Measurements from ENCODE around the gene SMYD2. TPM values are rescaled to one million over a fixed set of nuclear protein-coding genes. Genes with fewer than 3 reads are reported as not detected.

The SMYD2 gene
- polyA plus RNA-seq (2013, experiment 1 of 2; ENCODE audit: insufficient read length): 47.3 TPM
- 36.5 TPM for polyA plus RNA-seq (2013, experiment 2 of 2; ENCODE audit: insufficient read length)

- peak; percentile 78 for DNase-seq
Measured at GRCh38 chr1:214281021-214281719, at the start of gene SMYD2. TSS of gene SMYD2 (plus strand) at chr1:214281159. CDS start at chr1:214281255, 96 bp downstream.

- no peak for DNase-seq
Measured at GRCh38 chr1:214233856-214234634, 46.9 kb upstream of the SMYD2 start.

DNA sequence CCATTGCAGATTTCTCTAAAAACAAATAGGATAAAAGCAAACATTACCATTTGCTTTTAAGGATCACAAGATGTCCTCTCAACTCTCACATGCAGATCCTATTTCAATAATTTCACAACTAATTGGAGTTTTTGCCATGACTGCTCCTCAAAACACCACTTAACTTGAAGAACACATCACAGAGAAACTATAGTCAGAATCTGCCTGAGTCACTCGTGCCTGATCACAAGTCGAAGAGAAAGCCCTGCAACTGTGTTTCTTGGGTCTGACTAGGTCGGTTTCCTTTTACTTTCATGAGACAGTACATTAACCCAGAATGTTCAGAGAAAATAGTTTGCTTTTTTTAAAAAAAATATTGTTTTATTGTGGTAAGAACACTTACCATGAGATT, 46.3 kb upstream of the SMYD2 start:
- DNase-seq: no peak

DNA sequence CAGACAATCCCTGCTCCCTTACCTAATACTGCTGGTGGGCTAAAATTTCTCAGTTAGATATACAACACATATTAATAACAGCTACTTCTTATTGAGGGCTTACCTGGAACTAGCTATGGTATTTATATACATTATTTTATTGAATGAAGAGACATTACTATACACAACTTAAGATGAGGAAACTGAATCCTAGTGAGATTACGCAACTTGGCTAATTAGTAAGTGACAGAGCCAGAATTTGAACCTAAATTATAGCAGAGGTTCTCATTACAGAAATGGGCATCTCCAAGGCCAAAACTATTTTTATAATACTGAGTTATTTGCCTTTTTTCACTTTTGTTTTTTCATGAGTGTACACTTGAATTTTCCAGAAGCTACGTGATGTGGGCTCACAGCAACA, 44.5 kb upstream of the SMYD2 start:
- DNase-seq: no peak

GRCh38 chr1:214241060-214241459, 39.9 kb upstream of the SMYD2 start:
- DNase-seq: no peak

GRCh38 chr1:214244252-214244651, 36.7 kb upstream of the SMYD2 start:
- DNase-seq: no peak

DNA sequence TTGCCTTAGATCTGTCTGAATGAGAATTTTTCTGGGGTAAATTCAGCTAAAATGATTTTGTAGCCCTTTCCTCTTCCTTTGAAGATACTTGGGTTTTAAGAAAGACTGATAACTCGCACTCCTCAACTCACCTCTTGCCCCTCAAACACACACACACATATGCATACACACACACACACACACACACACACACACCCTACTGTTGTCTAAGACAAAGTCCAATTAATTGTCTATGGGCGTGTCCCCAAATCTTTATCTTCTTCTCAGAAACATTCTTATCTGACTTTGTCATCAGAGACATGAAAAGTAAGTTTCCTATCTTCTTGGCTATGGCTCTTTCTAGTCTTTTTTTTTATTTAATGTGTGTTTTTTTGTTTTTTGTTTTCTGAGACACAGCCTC, 36.1 kb upstream of the SMYD2 start:
- DNase-seq: no peak

GRCh38 chr1:214247501-214248041, 33.4 kb upstream of the SMYD2 start:
- no peak for DNase-seq

DNA sequence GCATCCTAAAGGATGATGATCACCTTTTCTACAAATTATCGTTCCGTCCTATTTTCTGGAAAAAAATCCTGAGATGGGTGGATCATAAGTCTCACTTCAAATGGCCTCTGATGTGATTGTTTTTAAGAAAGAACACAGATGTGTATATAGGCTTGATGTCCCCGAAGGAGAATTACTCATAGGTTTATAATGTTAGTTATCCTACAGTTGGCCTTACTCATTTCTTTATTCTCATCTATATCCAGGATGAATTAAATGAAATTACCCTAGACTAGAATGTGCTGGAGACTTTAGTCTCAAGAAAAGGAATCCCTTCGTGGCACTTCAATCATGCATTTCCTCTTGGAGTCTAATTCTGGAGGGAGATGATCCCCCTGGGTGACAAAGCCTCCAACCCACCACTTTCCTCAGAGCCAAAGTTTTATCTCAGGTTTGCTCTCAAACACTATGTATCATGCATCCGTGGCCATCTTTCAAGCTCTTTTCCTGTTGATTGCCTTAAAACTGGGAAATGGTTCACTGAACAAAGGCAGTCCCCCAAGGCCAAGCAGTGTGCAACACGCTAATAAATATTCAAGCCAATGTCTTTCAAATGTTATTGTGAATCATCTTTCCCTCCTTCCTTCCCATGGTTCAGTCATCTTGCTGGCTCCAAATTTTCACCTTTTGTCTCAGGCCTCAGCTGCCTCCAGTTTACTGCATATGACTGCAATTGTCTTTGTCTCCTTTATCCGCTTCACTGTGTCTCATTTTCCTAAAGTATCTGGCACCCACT, 32.5 kb upstream of the SMYD2 start:
- peak; percentile 54 for DNase-seq

DNA sequence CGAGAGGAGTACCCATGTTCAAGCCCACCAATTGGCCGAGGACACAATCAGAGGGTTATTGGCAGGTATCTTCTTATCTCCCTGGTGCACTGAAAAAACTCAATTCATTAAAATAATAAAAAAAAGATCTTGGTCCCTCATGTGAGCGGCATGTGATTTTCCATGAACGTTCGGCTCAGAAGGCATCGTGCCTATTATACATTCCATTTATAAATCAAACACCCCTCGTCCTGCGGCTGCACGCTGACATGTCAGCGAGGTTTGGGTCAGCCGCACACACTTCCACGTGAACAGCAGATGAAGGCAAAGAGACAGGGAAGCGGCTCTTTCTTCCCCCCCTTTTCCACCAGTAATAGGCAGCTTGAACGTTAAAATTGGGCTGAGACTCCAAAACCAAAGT, 31.3 kb upstream of the SMYD2 start:
- no peak for DNase-seq

DNA sequence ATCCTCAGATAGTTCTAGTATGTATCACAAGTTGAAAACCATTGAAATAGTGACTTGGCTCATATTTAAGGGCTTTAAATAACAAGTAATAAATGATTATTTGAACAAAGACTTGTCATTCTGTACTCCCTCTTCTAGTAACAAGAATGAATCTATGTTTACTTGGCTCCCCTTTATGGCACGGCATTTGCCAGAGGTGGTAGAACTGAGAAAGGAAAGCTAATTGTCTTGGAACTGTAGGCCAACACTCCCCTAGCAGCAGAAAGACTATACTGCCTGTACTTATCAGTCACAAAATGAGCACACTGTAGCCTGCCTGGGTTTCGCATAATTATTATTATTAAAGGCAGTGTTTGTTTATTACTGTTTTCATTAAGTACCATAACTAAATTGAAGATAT, 29.6 kb upstream of the SMYD2 start:
- DNase-seq: no peak

- DNase-seq: no peak
Measured at GRCh38 chr1:214255509-214255908, 25.4 kb upstream of the SMYD2 start.

- DNase-seq: no peak
Measured at GRCh38 chr1:214259353-214259977, 21.5 kb upstream of the SMYD2 start.

DNA sequence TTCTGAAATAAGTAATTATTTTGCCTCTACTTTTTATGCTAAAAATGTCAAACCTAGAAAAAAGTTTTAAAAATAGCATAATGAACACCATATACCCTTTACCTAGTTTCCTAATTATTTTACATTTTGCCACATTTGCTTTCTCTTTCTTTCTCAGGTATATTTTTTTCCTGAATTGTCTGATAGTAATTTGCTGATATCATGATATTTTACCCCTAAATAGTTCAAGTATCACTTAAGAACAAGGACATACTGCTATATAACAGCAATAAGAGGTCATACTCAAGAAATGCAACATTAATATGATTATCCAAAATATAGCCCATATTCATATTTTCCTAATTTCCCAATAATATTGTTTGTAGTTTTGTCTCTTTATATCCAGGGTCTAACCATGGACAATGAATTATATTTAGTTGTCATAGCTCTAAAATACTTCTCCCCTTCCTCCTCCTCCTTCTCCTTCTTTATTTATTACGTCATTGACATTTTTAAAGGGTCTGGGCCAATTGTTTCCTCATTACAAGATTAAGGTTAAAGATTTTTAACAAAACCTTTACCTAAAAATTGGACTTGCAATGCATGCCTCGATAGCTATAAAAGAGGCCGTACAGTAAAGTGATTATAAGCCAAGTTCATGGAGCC, 20.3 kb upstream of the SMYD2 start:
- DNase-seq: no peak

DNA sequence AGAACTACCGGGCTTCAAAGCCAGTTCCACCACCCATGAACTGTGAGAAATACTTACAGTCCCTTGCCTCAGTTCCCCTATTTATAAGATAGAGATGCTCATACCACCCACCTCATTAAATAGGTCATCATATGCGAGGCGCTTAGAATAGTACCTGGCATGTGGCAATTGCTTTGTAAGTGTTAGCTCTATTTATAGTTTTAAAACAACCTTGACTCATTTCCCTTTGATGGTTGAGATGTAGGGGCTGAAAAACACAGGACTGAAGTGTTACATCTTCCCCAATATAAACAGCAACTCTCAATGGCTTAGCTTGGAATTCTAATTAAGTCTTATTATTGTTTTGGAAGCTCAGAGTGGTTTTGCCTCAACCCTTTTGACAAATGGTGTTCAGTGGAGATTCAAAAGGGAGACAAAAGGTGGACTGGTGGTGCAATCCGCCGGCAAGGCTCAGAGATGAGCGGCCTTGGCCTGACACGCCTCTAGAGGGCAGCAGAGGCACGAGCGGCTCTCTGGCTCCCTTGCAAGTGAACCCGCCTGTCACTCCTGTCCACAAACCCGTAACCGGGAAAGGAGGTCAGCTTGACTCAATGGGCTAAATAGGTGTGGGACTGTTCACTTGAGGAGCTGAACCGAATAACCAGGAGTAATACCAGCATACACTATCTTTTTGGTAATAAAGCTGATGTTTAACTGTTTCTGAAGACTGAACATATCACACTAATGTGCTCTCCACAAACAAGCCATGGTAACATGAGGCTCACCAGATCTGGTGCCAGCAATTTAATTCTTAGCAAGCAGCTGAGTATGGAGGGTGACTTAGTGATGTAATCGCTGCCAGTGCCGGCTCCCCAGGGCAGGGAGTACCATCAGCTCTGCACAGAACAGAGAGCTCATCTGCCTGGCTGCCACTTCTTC, 19.5 kb upstream of the SMYD2 start:
- DNase-seq: peak; percentile 68

GRCh38 chr1:214264196-214264595, 16.8 kb upstream of the SMYD2 start:
- no peak for DNase-seq

DNA sequence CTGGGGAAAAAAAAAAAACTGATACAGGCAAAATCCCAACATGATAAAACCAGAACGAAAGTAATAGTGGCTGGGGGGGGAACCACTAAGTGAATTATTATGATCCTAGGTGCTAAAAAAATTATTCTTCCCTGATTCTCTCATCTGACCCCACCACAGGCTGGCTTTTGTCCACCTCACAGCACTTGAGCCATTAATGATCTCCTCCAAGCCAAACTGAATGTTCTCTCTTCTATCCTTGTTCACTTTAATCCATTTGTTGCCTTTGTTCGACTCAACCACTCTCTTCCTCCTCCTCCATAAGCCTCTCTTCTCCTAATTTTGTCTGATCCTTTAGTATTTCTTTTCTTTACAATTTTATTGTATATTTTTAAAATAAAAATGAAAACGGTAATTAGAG, 16.0 kb upstream of the SMYD2 start:
- no peak for DNase-seq

DNA sequence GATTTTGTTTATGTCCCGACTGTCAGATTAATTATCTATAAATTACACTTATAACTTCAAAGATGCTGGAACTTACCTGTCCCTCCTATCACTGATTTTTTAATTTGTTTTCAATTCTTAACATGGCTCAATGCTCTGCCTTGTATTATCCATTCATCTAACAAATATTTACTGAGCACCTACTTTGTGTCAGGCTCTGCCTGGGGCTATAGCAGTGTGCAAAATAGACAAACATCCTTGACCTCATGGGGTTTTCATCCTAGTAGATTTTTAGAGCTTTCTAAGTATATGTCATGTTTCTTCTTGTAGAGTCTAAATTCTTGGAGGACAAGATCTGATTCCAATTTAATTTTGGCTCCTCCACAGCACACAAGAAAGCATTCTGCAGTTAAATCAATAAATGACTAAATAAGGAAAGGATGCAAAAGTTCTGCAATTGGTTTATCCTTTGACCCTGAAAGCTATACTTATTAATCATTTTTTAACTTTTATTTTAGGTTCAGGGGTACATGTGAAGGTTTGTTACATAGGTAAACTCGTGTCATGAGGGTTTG, 10.8 kb upstream of the SMYD2 start:
- DNase-seq: peak; percentile 50

- no peak for DNase-seq
Measured at GRCh38 chr1:214271174-214271858, 9.6 kb upstream of the SMYD2 start.

Measured in fibroblast of skin of back (primary cell).